ENCODE results near the gene AP1B1.

The AP1B1 gene

DNA sequence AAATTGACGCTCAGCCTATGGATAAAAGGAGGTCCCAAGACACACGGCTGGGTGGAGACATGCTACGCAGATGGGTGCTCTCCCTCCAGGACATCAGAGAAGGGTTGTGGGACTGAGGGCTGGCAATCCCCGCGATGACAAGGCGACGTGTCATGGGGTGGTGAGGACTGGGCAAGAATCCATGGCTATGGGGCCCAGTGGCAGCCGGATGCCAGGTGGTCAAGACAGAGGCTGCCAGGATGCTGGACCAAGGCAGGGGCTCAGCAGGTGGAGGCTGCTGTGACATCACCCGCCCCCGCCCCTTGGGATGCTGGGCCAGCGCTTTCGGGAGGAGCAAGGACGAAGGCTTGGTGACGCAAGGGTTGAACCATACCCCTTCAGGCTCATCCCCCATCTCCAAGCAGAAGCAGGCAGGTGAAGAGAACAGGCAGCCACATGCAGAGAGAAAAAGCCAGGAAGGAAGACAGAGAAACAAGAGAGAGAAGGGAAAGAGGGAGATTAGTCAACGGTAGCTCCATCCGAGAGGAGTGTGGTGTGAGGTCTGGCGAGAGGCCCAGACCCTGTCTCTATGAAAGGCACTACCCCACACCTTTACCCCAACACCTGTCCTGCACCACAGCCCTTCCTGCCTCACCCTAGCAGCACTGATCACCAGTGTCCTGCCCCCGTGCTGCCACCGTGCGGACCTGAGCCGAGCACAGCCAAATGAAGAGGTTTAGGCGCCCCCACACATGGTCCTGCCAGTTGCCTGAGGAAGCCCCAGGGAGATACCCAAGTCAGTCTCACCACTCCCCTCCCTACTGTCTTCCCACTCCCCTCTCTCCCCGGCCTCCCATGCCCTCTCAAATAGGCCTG lies 48.8 kb downstream of the AP1B1 start:
- Mint-ChIP-seq H3K9me3 (no peaks in the 10 kb centered on the region), H3K27ac (no peak overlapping the region), H3K27me3 (ENCODE audit: low read depth) (no peaks in the 10 kb centered on the region), H3K36me3 (ENCODE audit: low read depth) (peaks cover 42% of the 10 kb centered on the region), H3K4me3 (no peak overlapping the region), H3K4me1 (ENCODE audit: low read depth) (no peaks in the 10 kb centered on the region)
- no peak for DNase-seq (ENCODE audit: low spot score)

- peaks cover 40% of the 10 kb centered on the region for H3K36me3 Mint-ChIP-seq (ENCODE audit: low read depth)
- no peak overlapping the region for H3K4me3 Mint-ChIP-seq
- no peak for DNase-seq (ENCODE audit: low spot score)
- H3K27me3 Mint-ChIP-seq (ENCODE audit: low read depth) = no peaks in the 10 kb centered on the region
- no peak overlapping the region for H3K27ac Mint-ChIP-seq
- H3K4me1 Mint-ChIP-seq (ENCODE audit: low read depth) = no peaks in the 10 kb centered on the region
- H3K9me3 Mint-ChIP-seq = no peaks in the 10 kb centered on the region
Measured at GRCh38 chr22:29338398-29338797, 50.0 kb downstream of the AP1B1 start.

- H3K27me3 Mint-ChIP-seq (ENCODE audit: low read depth) = no peaks in the 10 kb centered on the region
- H3K27ac Mint-ChIP-seq = no peak overlapping the region
- no peaks in the 10 kb centered on the region for H3K9me3 Mint-ChIP-seq
Measured at GRCh38 chr22:29337631-29338284, 50.6 kb downstream of the AP1B1 start.

DNA sequence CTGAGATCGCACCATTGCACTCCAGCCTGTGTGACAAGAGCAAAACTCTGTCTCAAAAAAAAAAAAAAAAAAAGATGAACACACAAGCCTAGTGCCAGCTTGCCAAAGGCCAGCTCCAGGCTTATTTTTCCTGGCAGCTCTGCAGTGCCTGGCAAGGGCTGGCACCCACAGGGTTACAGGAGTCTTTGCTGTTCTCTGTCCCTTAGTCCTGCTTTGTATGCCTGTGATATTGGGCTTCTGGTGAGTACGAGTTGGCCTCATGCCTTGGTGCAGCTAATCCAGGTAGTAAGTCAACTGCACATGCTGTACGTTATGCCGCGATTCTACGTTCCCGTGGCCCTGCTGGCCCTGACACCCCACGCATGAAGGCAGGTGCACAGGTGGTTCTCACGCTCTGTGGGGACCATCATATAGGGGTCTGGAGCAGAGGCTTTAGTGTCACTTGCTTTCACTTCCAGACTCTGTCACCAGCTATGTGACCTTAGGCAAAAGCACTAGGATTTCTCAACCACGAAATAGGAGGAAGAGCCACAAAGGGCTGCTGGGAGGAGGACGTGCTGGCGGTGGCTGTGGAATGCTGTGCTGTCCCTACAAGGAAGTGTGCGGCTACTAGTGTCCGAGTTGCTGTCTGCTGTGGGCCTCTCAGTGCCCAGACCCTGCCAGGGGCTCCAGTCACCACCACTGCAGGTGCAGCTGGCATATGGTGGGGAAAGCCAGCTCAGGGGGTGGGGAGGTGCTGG lies 51.4 kb downstream of the AP1B1 start:
- Mint-ChIP-seq H3K4me1 (ENCODE audit: low read depth) (no peaks in the 10 kb centered on the region), H3K4me3 (no peak overlapping the region), H3K9me3 (no peaks in the 10 kb centered on the region), H3K36me3 (ENCODE audit: low read depth) (peaks cover 35% of the 10 kb centered on the region), H3K27ac (no peak overlapping the region), H3K27me3 (ENCODE audit: low read depth) (no peaks in the 10 kb centered on the region)
- no peak for DNase-seq (ENCODE audit: low spot score)

More at GRCh38 chr22:29337631-29338284, 50.6 kb downstream of the AP1B1 start:
- no peak overlapping the region for H3K4me3 Mint-ChIP-seq
- no peaks in the 10 kb centered on the region for H3K4me1 Mint-ChIP-seq (ENCODE audit: low read depth)
- peaks cover 38% of the 10 kb centered on the region for H3K36me3 Mint-ChIP-seq (ENCODE audit: low read depth)
- DNase-seq (ENCODE audit: low spot score) = no peak

GRCh38 chr22:29335656-29336055 lies 52.7 kb downstream of the AP1B1 start:
- Mint-ChIP-seq H3K27ac (no peak overlapping the region), H3K27me3 (ENCODE audit: low read depth) (no peaks in the 10 kb centered on the region), H3K36me3 (ENCODE audit: low read depth) (peaks cover 33% of the 10 kb centered on the region), H3K4me3 (no peak overlapping the region), H3K4me1 (ENCODE audit: low read depth) (no peaks in the 10 kb centered on the region), H3K9me3 (no peaks in the 10 kb centered on the region)
- DNase-seq (ENCODE audit: low spot score) = no peak

- H3K4me3 Mint-ChIP-seq = no peak overlapping the region
- no peaks in the 10 kb centered on the region for H3K9me3 Mint-ChIP-seq
- H3K27me3 Mint-ChIP-seq (ENCODE audit: low read depth) = no peaks in the 10 kb centered on the region
- DNase-seq (ENCODE audit: low spot score) = no peak
- no peak overlapping the region for H3K27ac Mint-ChIP-seq
- H3K4me1 Mint-ChIP-seq (ENCODE audit: low read depth) = no peaks in the 10 kb centered on the region
- peaks cover 35% of the 10 kb centered on the region for H3K36me3 Mint-ChIP-seq (ENCODE audit: low read depth)
Measured at GRCh38 chr22:29334696-29335344, 53.5 kb downstream of the AP1B1 start.

DNA sequence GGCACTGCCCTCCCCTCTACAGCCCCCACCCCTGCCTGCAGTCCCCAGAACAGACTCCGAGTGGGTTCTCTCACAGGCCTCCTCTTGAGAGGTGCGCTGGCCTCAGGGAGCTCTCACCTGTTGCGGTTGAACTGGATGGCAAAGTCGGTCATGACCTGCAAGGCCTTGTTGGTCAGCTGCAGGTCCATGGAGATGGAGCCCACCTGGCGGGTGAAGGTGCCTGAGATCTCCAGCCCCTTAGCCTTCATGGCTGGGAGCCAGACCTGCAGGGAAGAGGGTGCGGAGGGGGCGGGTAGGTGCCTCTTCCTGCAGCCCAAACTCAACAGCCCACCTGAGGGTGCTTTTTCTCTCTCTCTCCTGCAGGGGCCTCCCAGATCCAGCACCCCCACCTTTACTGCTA lies 54.2 kb downstream of the AP1B1 start:
- Mint-ChIP-seq H3K27ac (no peak overlapping the region), H3K36me3 (ENCODE audit: low read depth) (peaks cover 32% of the 10 kb centered on the region), H3K4me3 (no peak overlapping the region), H3K4me1 (ENCODE audit: low read depth) (no peaks in the 10 kb centered on the region), H3K27me3 (ENCODE audit: low read depth) (no peaks in the 10 kb centered on the region), H3K9me3 (no peaks in the 10 kb centered on the region)
- DNase-seq (ENCODE audit: low spot score) = no peak

DNA sequence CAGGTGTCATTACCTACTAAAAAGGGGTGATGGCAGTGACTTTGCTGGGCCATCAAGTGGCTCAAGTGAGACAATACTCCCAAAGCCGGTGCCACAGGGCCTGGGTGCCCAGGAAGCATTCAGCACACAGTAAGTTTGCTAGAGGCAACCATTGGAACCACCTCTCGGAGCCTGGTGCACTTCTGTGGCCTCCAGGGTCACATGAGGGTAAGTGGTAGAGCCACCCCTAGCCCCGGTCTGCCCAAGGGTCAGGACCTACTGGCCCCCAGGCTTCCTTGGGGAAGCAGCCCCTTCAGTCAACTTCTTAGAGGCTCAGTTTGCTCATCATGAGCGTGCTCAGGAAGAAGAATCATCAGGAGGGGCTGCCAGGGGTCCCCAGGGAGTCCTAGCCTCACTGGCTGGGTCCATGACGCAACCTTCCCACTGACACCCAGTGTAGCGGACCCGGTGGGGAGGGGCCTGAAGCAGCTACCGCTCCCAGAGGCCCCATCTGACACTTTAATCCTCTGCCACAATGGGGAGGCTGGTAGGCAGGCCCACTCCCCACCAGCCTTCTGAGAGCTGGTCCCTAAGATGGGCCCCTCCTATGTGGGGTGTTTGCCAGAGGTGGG lies 55.4 kb downstream of the AP1B1 start:
- no peak overlapping the region for H3K27ac Mint-ChIP-seq
- DNase-seq (ENCODE audit: low spot score) = no peak
- no peaks in the 10 kb centered on the region for H3K9me3 Mint-ChIP-seq
- no peak overlapping the region for H3K4me3 Mint-ChIP-seq
- H3K4me1 Mint-ChIP-seq (ENCODE audit: low read depth) = no peaks in the 10 kb centered on the region
- H3K27me3 Mint-ChIP-seq (ENCODE audit: low read depth) = no peaks in the 10 kb centered on the region
- peaks cover 24% of the 10 kb centered on the region for H3K36me3 Mint-ChIP-seq (ENCODE audit: low read depth)

- Mint-ChIP-seq H3K9me3 (no peaks in the 10 kb centered on the region), H3K36me3 (ENCODE audit: low read depth) (peaks cover 18% of the 10 kb centered on the region), H3K27ac (no peak overlapping the region)
Measured at GRCh38 chr22:29331658-29332300, 56.6 kb downstream of the AP1B1 start.

DNA sequence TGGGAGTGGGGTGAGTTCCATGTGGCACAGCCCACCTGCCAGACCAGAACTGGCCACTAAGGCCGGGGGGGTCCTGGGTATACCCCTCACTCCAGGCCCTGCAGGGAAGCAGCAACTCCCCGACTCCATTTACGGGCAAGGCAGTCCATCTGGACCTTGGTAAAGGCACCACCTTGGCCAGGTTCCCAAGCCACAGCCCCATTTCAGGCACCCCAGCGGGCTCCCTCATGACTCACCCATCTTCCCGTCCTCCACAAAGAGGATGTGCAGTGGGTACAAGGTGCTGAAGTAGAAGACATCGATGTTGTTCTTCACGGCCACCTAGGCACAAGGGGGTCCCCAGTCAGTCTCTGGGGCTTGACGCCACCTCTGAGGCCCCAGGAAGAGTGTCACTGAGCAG lies 57.2 kb downstream of the AP1B1 start:
- no peak overlapping the region for H3K27ac Mint-ChIP-seq

More at GRCh38 chr22:29331658-29332300, 56.6 kb downstream of the AP1B1 start:
- Mint-ChIP-seq H3K4me3 (no peak overlapping the region), H3K4me1 (ENCODE audit: low read depth) (no peaks in the 10 kb centered on the region), H3K27me3 (ENCODE audit: low read depth) (no peaks in the 10 kb centered on the region)
- no peak for DNase-seq (ENCODE audit: low spot score)

DNA sequence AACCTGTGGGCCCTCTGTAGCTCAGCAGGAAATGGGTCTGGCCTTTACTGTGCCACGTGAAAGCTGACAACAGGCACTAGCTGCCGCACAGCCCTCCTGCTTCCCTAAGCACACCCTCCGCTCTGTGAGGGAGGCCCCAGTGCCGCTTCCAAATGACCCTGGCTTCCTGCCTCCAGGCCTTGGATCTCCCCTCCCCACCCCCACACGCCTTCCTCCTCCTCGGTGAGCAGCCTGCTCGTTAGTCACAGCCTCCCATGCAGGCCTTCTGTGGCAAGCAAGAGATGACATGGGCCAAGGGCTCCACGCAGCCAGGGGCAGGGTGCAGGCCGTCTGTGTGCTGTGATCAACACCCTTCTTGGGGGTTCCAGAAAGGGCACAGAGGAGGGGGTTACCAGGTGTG lies 57.6 kb downstream of the AP1B1 start:
- Mint-ChIP-seq H3K4me1 (ENCODE audit: low read depth) (no peaks in the 10 kb centered on the region), H3K27ac (no peak overlapping the region), H3K4me3 (no peak overlapping the region), H3K27me3 (ENCODE audit: low read depth) (no peaks in the 10 kb centered on the region), H3K9me3 (no peaks in the 10 kb centered on the region), H3K36me3 (ENCODE audit: low read depth) (peaks cover 12% of the 10 kb centered on the region)
- no peak for DNase-seq (ENCODE audit: low spot score)

More for the DNA sequence above, 57.2 kb downstream of the AP1B1 start:
- peaks cover 16% of the 10 kb centered on the region for H3K36me3 Mint-ChIP-seq (ENCODE audit: low read depth)
- no peaks in the 10 kb centered on the region for H3K27me3 Mint-ChIP-seq (ENCODE audit: low read depth)
- no peak for DNase-seq (ENCODE audit: low spot score)
- no peak overlapping the region for H3K4me3 Mint-ChIP-seq
- H3K4me1 Mint-ChIP-seq (ENCODE audit: low read depth) = no peaks in the 10 kb centered on the region
- no peaks in the 10 kb centered on the region for H3K9me3 Mint-ChIP-seq

GRCh38 chr22:29330291-29330690 lies 58.1 kb downstream of the AP1B1 start:
- peaks cover 8% of the 10 kb centered on the region for H3K36me3 Mint-ChIP-seq (ENCODE audit: low read depth)
- H3K4me3 Mint-ChIP-seq = no peak overlapping the region
- H3K27ac Mint-ChIP-seq = no peak overlapping the region
- H3K4me1 Mint-ChIP-seq (ENCODE audit: low read depth) = no peaks in the 10 kb centered on the region
- DNase-seq (ENCODE audit: low spot score) = no peak
- no peaks in the 10 kb centered on the region for H3K9me3 Mint-ChIP-seq
- H3K27me3 Mint-ChIP-seq (ENCODE audit: low read depth) = no peaks in the 10 kb centered on the region

GRCh38 chr22:29329581-29329980 lies 58.8 kb downstream of the AP1B1 start:
- no peaks in the 10 kb centered on the region for H3K9me3 Mint-ChIP-seq
- no peak overlapping the region for H3K27ac Mint-ChIP-seq
- peaks cover 8% of the 10 kb centered on the region for H3K36me3 Mint-ChIP-seq (ENCODE audit: low read depth)
- no peak for DNase-seq (ENCODE audit: low spot score)
- no peaks in the 10 kb centered on the region for H3K27me3 Mint-ChIP-seq (ENCODE audit: low read depth)
- no peak overlapping the region for H3K4me3 Mint-ChIP-seq
- H3K4me1 Mint-ChIP-seq (ENCODE audit: low read depth) = no peaks in the 10 kb centered on the region

Measured in T-helper 2 cell treated with Interferon-gamma antibody and Interleukin-4, amounts not matched to agents 5 μg/mL and 100 μg/mL, for 36 hours (primary cell).